ENCODE results near the gene PUSL1.

PUSL1 gene

DNA sequence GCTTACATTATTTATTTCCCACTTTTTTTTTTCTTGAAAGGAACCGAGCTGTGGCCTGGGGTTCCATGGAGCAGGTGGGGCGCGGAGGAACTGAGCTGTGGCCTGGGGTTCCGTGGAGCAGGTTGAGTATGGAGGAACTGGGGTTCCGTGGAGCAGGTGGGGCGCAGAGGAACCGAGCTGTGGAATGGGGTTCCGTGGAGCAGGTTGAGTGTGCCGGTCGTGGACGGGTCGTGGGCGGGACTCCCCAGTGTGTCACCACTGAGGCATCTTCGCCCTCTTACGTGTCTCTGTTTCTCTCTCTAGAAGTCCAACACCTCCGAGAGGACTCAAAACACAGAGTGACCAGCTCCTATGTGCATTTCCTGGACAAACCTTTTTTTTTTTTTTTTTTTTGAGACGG, 29.4 kb upstream of the PUSL1 start:
- 93 to 94% methylated on average over 11 to 13 of the region's 17 CpGs for WGBS, 2 experiments (ENCODE audit: insufficient coverage in 2 of 2)
- Histone ChIP-seq H3K4me1 (ENCODE audit: control insufficient read depth, insufficient read depth, low read length, poor library complexity, severe bottlenecking) (no peaks in the 10 kb centered on the region), H3K4me3 (ENCODE audit: extremely low read depth, insufficient read depth, low read length, poor library complexity, severe bottlenecking) (no peak overlapping the region), H3K27ac (ENCODE audit: low read depth, low read length, severe bottlenecking) (no peak overlapping the region), H3K9me3 (ENCODE audit: control insufficient read depth, low read length) (no peaks in the 10 kb centered on the region), H3K36me3 (ENCODE audit: control insufficient read depth, insufficient read depth, low read length) (no peaks in the 10 kb centered on the region)

- 89 to 95% methylated on average over 17 to 21 of the region's 21 CpGs for WGBS, 2 experiments (ENCODE audit: insufficient coverage in 2 of 2)
These were observed 27.5 kb upstream of the PUSL1 start for GRCh38 chr1:1280782-1281481.

DNA sequence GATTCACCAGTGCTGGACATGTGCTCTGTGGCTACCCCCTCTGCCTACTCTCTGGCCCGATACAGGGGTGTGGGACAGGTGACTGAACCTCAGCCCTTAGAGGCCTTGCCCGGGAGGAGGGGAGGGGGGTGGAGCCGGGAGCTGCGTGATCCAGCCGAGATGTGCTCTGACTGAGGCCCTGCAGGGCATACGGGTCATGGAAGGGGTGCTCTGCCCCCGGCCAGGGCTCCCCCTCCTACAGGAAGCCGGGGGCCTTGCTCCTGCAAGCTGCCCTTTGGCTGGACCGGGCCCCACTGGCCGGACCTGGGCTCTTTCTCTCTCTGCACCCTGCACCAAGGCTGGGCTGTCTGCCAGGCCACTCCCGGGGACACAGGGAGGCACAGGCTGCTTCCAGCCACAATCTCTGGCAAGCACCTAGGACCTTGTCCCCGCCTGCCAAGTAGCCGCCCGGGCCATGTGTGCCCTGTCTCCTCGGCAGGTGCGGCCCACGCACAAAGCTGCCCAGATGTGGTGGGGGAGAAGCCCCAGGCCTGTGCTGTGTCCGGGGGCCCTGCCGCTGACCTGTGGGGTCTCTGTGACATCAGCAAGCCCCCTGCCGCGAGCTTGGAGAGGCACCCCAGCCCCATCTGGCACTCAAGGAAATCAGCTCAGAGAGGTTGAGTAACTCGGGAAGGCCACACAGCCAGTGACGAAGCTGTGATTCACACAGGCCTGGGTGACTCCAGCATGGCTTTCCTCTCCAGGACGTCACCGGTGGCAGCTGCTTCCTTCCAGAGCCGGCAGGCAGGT, 26.7 kb upstream of the PUSL1 start:
- no peaks in the 10 kb centered on the region for H3K36me3 ChIP-seq (ENCODE audit: control insufficient read depth, insufficient read depth, low read length)
- no peak overlapping the region for H3K4me3 ChIP-seq (ENCODE audit: extremely low read depth, insufficient read depth, low read length, poor library complexity, severe bottlenecking)
- H3K4me1 ChIP-seq (ENCODE audit: control insufficient read depth, insufficient read depth, low read length, poor library complexity, severe bottlenecking) = no peaks in the 10 kb centered on the region
- H3K9me3 ChIP-seq (ENCODE audit: control insufficient read depth, low read length) = no peaks in the 10 kb centered on the region
- no peak overlapping the region for H3K27ac ChIP-seq (ENCODE audit: low read depth, low read length, severe bottlenecking)
- 84 to 86% methylated on average over 24 to 26 of the region's 26 CpGs for WGBS, 2 experiments (ENCODE audit: insufficient coverage in 2 of 2)

More at GRCh38 chr1:1280782-1281481, 27.5 kb upstream of the PUSL1 start:
- Histone ChIP-seq H3K9me3 (ENCODE audit: control insufficient read depth, low read length) (no peaks in the 10 kb centered on the region), H3K27ac (ENCODE audit: low read depth, low read length, severe bottlenecking) (no peak overlapping the region), H3K36me3 (ENCODE audit: control insufficient read depth, insufficient read depth, low read length) (no peaks in the 10 kb centered on the region), H3K4me1 (ENCODE audit: control insufficient read depth, insufficient read depth, low read length, poor library complexity, severe bottlenecking) (no peaks in the 10 kb centered on the region), H3K4me3 (ENCODE audit: extremely low read depth, insufficient read depth, low read length, poor library complexity, severe bottlenecking) (no peak overlapping the region)

GRCh38 chr1:1282998-1283397, 25.4 kb upstream of the PUSL1 start:
- Histone ChIP-seq H3K4me1 (ENCODE audit: control insufficient read depth, insufficient read depth, low read length, poor library complexity, severe bottlenecking) (no peaks in the 10 kb centered on the region), H3K9me3 (ENCODE audit: control insufficient read depth, low read length) (no peaks in the 10 kb centered on the region), H3K27ac (ENCODE audit: low read depth, low read length, severe bottlenecking) (no peak overlapping the region), H3K36me3 (ENCODE audit: control insufficient read depth, insufficient read depth, low read length) (no peaks in the 10 kb centered on the region), H3K4me3 (ENCODE audit: extremely low read depth, insufficient read depth, low read length, poor library complexity, severe bottlenecking) (no peak overlapping the region)
- WGBS, 2 experiments (ENCODE audit: insufficient coverage in 2 of 2) = 98% methylated on average over 9 to 12 of the region's 14 CpGs

- H3K4me3 ChIP-seq (ENCODE audit: extremely low read depth, insufficient read depth, low read length, poor library complexity, severe bottlenecking) = no peak overlapping the region
- no peaks in the 10 kb centered on the region for H3K4me1 ChIP-seq (ENCODE audit: control insufficient read depth, insufficient read depth, low read length, poor library complexity, severe bottlenecking)
- no peaks in the 10 kb centered on the region for H3K9me3 ChIP-seq (ENCODE audit: control insufficient read depth, low read length)
- WGBS, 2 experiments (ENCODE audit: insufficient coverage in 2 of 2) = 24 to 47% methylated on average over 2 of the region's 9 CpGs
- H3K36me3 ChIP-seq (ENCODE audit: control insufficient read depth, insufficient read depth, low read length) = no peaks in the 10 kb centered on the region
- H3K27ac ChIP-seq (ENCODE audit: low read depth, low read length, severe bottlenecking) = no peak overlapping the region
These were observed 24.6 kb upstream of the PUSL1 start for GRCh38 chr1:1283821-1284220.

DNA sequence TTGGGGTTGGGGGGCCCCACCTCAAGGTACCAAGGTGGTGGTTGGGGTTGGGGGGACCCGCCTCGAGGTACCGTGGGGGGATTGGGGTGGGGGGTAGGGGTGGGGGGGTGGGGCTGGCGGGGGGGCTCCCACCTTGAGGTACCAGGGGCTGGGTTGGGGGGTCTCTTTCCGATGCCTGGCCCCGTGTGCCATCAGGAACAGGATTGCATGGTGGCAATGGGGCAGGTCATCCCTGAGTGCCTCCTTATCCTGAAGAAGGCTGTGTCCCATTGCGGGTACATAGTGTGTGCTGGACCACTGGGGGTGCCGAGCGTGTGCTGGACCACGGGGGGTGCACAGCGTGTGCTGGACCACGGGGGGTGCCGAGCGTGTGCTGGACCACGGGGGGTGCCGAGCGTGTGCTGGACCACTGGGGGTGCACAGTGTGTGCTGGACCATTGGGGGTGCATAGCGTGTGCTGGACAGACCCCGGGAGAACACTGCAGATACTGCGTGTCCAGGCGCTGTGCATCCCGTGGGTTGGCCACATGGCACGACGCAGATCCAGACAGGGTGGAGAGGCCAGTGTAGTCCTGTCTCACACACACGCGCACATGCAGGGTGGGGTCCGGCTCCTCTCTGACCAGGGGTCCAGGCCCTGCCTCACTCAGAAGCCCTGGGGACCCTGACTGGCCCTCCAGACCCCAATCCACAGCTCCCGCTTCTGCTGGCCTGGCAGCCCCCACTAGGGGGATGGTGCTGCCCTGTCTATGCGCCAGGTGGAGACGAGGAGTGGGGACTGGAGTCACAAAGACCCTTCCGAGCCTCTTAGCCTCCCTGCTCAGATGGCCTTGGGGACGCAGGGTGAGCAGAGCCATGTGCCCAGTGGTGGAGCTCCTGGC, 23.9 kb upstream of the PUSL1 start:
- H3K36me3 ChIP-seq (ENCODE audit: control insufficient read depth, insufficient read depth, low read length) = no peaks in the 10 kb centered on the region
- H3K4me3 ChIP-seq (ENCODE audit: extremely low read depth, insufficient read depth, low read length, poor library complexity, severe bottlenecking) = no peak overlapping the region
- H3K9me3 ChIP-seq (ENCODE audit: control insufficient read depth, low read length) = no peaks in the 10 kb centered on the region
- no peak overlapping the region for H3K27ac ChIP-seq (ENCODE audit: low read depth, low read length, severe bottlenecking)
- H3K4me1 ChIP-seq (ENCODE audit: control insufficient read depth, insufficient read depth, low read length, poor library complexity, severe bottlenecking) = no peaks in the 10 kb centered on the region
- WGBS, 2 experiments (ENCODE audit: insufficient coverage in 2 of 2) = 94 to 96% methylated on average over 21 to 28 of the region's 32 CpGs

DNA sequence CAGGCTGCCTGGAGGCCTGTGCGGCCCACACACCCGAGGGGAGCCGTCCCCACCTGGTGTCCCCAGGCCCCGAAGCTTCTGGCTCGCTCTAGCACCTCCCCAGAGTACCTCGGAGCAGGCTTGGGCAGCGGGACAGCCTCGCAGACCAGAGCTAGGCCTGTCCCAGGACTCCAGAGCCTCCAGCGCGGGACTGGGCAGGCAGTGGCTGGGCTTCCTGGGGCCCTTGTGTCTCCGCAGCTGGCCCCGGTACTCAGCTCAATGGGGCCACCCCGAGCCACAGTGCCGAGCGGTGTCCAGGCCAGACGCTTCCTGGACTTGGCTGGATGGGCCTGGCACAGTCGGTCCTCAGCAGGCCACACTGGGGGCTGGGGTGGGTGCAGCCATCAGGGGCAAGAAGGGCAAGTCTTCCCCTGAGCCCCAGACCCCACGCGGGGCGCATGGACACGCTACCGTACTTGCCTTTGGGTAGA, 23.3 kb upstream of the PUSL1 start:
- Histone ChIP-seq H3K27ac (ENCODE audit: low read depth, low read length, severe bottlenecking) (no peak overlapping the region), H3K4me1 (ENCODE audit: control insufficient read depth, insufficient read depth, low read length, poor library complexity, severe bottlenecking) (no peaks in the 10 kb centered on the region), H3K4me3 (ENCODE audit: extremely low read depth, insufficient read depth, low read length, poor library complexity, severe bottlenecking) (no peak overlapping the region), H3K9me3 (ENCODE audit: control insufficient read depth, low read length) (no peaks in the 10 kb centered on the region), H3K36me3 (ENCODE audit: control insufficient read depth, insufficient read depth, low read length) (no peaks in the 10 kb centered on the region)
- WGBS, 2 experiments (ENCODE audit: insufficient coverage in 2 of 2) = 91 to 94% methylated on average over 20 of the region's 22 CpGs

- Histone ChIP-seq H3K27ac (ENCODE audit: low read depth, low read length, severe bottlenecking) (no peak overlapping the region), H3K4me1 (ENCODE audit: control insufficient read depth, insufficient read depth, low read length, poor library complexity, severe bottlenecking) (no peaks in the 10 kb centered on the region), H3K4me3 (ENCODE audit: extremely low read depth, insufficient read depth, low read length, poor library complexity, severe bottlenecking) (no peak overlapping the region), H3K36me3 (ENCODE audit: control insufficient read depth, insufficient read depth, low read length) (no peaks in the 10 kb centered on the region), H3K9me3 (ENCODE audit: control insufficient read depth, low read length) (no peaks in the 10 kb centered on the region)
- WGBS, 2 experiments (ENCODE audit: insufficient coverage in 2 of 2) = 89 to 92% methylated on average over 31 to 34 of the region's 37 CpGs
These were observed 22.6 kb upstream of the PUSL1 start for GRCh38 chr1:1285611-1286311.

DNA sequence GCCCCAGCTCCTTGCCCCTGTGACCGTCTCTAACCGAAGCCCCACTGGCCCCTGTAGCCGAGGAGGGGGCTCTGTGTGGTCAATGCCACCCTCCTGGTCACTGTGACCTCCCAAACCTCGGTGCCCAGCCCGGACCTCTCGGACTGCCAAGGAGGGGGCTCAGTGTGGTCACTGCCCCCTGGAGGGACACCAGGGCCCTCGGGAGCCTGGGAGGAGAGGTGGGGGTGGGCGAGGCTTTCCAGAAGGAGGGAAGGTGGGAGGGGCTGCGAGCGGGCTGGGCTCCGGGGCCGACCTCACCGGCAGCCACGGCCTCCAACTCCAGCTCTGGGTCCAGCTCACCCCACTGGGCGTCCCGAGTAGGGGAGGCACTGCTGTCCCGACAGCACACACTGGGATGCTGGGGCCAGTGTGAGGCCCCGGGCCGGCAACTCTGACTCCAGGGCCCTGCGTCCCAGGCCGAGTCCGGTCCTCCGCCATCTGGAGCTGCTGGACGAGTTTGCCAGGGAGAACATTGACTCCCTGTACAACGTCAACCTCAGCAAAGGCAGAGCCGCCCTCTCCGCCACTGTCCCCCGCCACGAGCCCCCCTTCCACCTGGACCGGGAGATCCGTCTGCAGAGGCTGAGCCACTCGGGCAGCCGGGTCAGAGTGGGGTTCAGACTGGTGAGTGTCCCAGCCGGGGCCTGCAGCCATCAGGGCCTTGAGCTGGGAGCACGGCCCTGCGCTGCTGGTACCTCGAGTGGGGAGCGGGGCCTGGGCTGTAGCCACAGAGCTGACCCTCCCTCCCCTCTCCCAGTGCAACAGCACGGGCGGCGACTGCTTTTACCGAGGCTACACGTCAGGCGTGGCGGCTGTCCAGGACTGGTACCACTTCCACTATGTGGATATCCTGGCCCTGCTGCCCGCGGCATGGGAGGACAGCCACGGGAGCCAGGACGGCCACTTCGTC, 21.8 kb upstream of the PUSL1 start:
- H3K9me3 ChIP-seq (ENCODE audit: control insufficient read depth, low read length) = no peaks in the 10 kb centered on the region

More for the DNA sequence above, 21.8 kb upstream of the PUSL1 start:
- Histone ChIP-seq H3K36me3 (ENCODE audit: control insufficient read depth, insufficient read depth, low read length) (no peaks in the 10 kb centered on the region), H3K4me1 (ENCODE audit: control insufficient read depth, insufficient read depth, low read length, poor library complexity, severe bottlenecking) (no peaks in the 10 kb centered on the region), H3K27ac (ENCODE audit: low read depth, low read length, severe bottlenecking) (no peak overlapping the region), H3K4me3 (ENCODE audit: extremely low read depth, insufficient read depth, low read length, poor library complexity, severe bottlenecking) (no peak overlapping the region)
- WGBS, 2 experiments (ENCODE audit: insufficient coverage in 2 of 2) = 88 to 90% methylated on average over 43 to 47 of the region's 50 CpGs
